H9 (cell line): ENCODE data around the gene CLIC6. TPM values are rescaled to one million over a fixed set of nuclear protein-coding genes. Genes with fewer than 3 reads are reported as not detected.

Source experiments
- DNase-seq: peaks from one replicate; pipeline ENCODE4 v3.0.0-alpha.2; 2017
- H2AFZ ChIP-seq: one replicate; pipeline ENCODE4 v1.6.1; 2013; ENCODE audit warnings: mild to moderate bottlenecking, low read length, control low read depth, moderate library complexity
- H2AK5ac ChIP-seq: 2 replicates; pipeline ENCODE4 v1.6.1; 2013; ENCODE audit warnings: low read length, control low read depth, mixed read lengths; ENCODE audit not compliant: insufficient read length
- H2BK120ac ChIP-seq: one replicate; pipeline ENCODE4 v1.6.1; 2013; ENCODE audit warnings: low read depth, mild to moderate bottlenecking, low read length, control low read depth, inconsistent platforms; ENCODE audit not compliant: poor library complexity, severe bottlenecking
- H2BK12ac ChIP-seq: 2 replicates; pipeline ENCODE4 v1.6.1; 2013; ENCODE audit warnings: low read length, control low read depth, mixed read lengths, low read depth; ENCODE audit not compliant: insufficient read length
- H2BK15ac ChIP-seq: 2 replicates; pipeline ENCODE4 v1.6.1; 2013; ENCODE audit warnings: low read depth, low read length, control low read depth
- H2BK20ac ChIP-seq: one replicate; pipeline ENCODE4 v1.6.1; 2013; ENCODE audit warnings: low read depth, mild to moderate bottlenecking, low read length, control low read depth, inconsistent platforms; ENCODE audit not compliant: poor library complexity, severe bottlenecking
- H2BK5ac ChIP-seq: 2 replicates; pipeline ENCODE4 v1.6.1; 2013; ENCODE audit warnings: low read length, control low read depth, mixed read lengths; ENCODE audit not compliant: insufficient read length
- H3K14ac ChIP-seq: 2 replicates; pipeline ENCODE4 v1.6.1; 2013; ENCODE audit warnings: low read length, control low read depth; ENCODE audit not compliant: insufficient read depth
- H3K18ac ChIP-seq: 2 replicates; pipeline ENCODE4 v1.6.1; 2013; ENCODE audit warnings: low read depth, mild to moderate bottlenecking, mixed read lengths, low read length, control low read depth; ENCODE audit not compliant: insufficient read length
- H3K23ac ChIP-seq: 2 replicates; pipeline ENCODE4 v1.6.1; 2013; ENCODE audit warnings: low read length, control low read depth, mixed read lengths, low read depth; ENCODE audit not compliant: insufficient read length
- H3K23me2 ChIP-seq: 2 replicates; pipeline ENCODE4 v1.6.1; 2013; ENCODE audit warnings: low read depth, mild to moderate bottlenecking, mixed read lengths, low read length, control low read depth; ENCODE audit not compliant: insufficient read length, poor library complexity, severe bottlenecking
- H3K27ac ChIP-seq: 2 replicates; pipeline ENCODE4 v1.5.1; 2013; ENCODE audit warnings: low read length, control low read depth, mixed read lengths, low read depth; ENCODE audit not compliant: insufficient read length
- H3K27me3 ChIP-seq: 2 replicates; pipeline ENCODE4 v1.6.1; 2013; ENCODE audit warnings: low read length, control low read depth, inconsistent platforms; ENCODE audit not compliant: insufficient read depth
- H3K4ac ChIP-seq: 2 replicates; pipeline ENCODE4 v1.6.1; 2013; ENCODE audit warnings: low read depth, mild to moderate bottlenecking, control low read depth, inconsistent platforms, low read length, moderate library complexity
- H3K4me1 ChIP-seq: 2 replicates; pipeline ENCODE4 v1.6.1; 2013; ENCODE audit warnings: low read length, control low read depth, inconsistent platforms; ENCODE audit not compliant: insufficient read depth
- H3K4me2 ChIP-seq: 2 replicates; pipeline ENCODE4 v1.6.1; 2013; ENCODE audit warnings: low read length, control low read depth, mixed read lengths; ENCODE audit not compliant: insufficient read length, insufficient read depth
- H3K56ac ChIP-seq: 2 replicates; pipeline ENCODE4 v1.6.1; 2013; ENCODE audit warnings: low read depth, mild to moderate bottlenecking, mixed read lengths, low read length, control low read depth; ENCODE audit not compliant: insufficient read length
- H3K79me1 ChIP-seq: 2 replicates; pipeline ENCODE4 v1.6.1; 2013; ENCODE audit warnings: low read depth, mild to moderate bottlenecking, moderate library complexity, low read length, control low read depth, inconsistent platforms; ENCODE audit not compliant: insufficient read depth, poor library complexity, severe bottlenecking
- H3K79me2 ChIP-seq: 2 replicates; pipeline ENCODE4 v1.6.1; 2013; ENCODE audit warnings: low read length, control low read depth, inconsistent platforms; ENCODE audit not compliant: insufficient read depth
- H3K9ac ChIP-seq: 2 replicates; pipeline ENCODE4 v1.6.1; 2013; ENCODE audit warnings: low read length, control low read depth, mixed read lengths; ENCODE audit not compliant: insufficient read length; ENCODE audit errors: extremely low read depth
- H3K9me3 ChIP-seq: one replicate; pipeline ENCODE4 v1.6.1; 2013; ENCODE audit warnings: low read depth, low read length, inconsistent platforms; ENCODE audit not compliant: control insufficient read depth
- H3T11ph ChIP-seq: one replicate; pipeline ENCODE4 v1.6.1; 2013; ENCODE audit warnings: mild to moderate bottlenecking, low read length, control low read depth, inconsistent platforms
- H4K20me1 ChIP-seq: one replicate; pipeline ENCODE4 v1.6.1; 2013; ENCODE audit not compliant: control insufficient read depth, insufficient read length, insufficient read depth
- H4K5ac ChIP-seq: 2 replicates; pipeline ENCODE4 v1.6.1; 2013; ENCODE audit warnings: low read depth, mild to moderate bottlenecking, mixed read lengths, low read length, control low read depth; ENCODE audit not compliant: insufficient read length
- H4K8ac ChIP-seq: replicated peaks from 2 replicates; pipeline ENCODE4 v1.6.1; 2013; ENCODE audit warnings: low read length, control low read depth, mixed read lengths, low read depth; ENCODE audit not compliant: insufficient read length
- H4K91ac ChIP-seq: 2 replicates; pipeline ENCODE4 v1.6.1; 2013; ENCODE audit warnings: low read depth, mild to moderate bottlenecking, moderate library complexity, mixed read lengths, low read length, control low read depth; ENCODE audit not compliant: insufficient read length
- H3K27ac Mint-ChIP-seq, 3 experiments: 2 replicates in 2 of 3; 3 replicates in 1 of 3; pipeline ENCODE4 v1.8.0; 2020 to 2021; ENCODE audit warnings: mixed read lengths in 3 of 3, mild to moderate bottlenecking in 1 of 3, moderate library complexity in 1 of 3
- H3K27me3 Mint-ChIP-seq: 2 replicates; pipeline ENCODE4 v1.8.0; 2021; ENCODE audit warnings: low read depth, mild to moderate bottlenecking, moderate library complexity, mixed read lengths
- H3K36me3 Mint-ChIP-seq, 3 experiments: 2 replicates in 2 of 3; 3 replicates in 1 of 3; pipeline ENCODE4 v1.8.0; 2020 to 2021; ENCODE audit warnings: low read depth in 3 of 3, mixed read lengths in 3 of 3; ENCODE audit not compliant: insufficient read depth in 1 of 3
- H3K4me1 Mint-ChIP-seq, 2 experiments: 2 replicates each; pipeline ENCODE4 v1.8.0; 2020; ENCODE audit warnings: mixed read lengths in 2 of 2
- H3K4me3 Mint-ChIP-seq, 2 experiments: 2 replicates in 1 of 2; 3 replicates in 1 of 2; pipeline ENCODE4 v1.8.0; 2020 to 2021; ENCODE audit warnings: mild to moderate bottlenecking in 2 of 2, mixed read lengths in 2 of 2, moderate library complexity in 1 of 2
- H3K9me3 Mint-ChIP-seq, 2 experiments: 2 replicates in 1 of 2; 3 replicates in 1 of 2; pipeline ENCODE4 v1.8.0; 2020; ENCODE audit warnings: mild to moderate bottlenecking in 2 of 2, mixed read lengths in 2 of 2, moderate library complexity in 1 of 2
- WGBS: extraction: QIAGEN DNeasy Blood & Tissue Kit; methylation state at CpG from one replicate; pipeline ENCODE4 v1.1.7; 2013; ENCODE audit warnings: missing lambda C conversion rate, low lambda C conversion rate, mixed read lengths; ENCODE audit not compliant: insufficient read length; ENCODE audit errors: extremely low coverage; 5-methylcytosine and 5-hydroxymethylcytosine counted together
- total RNA-seq: library from RNA; stranded (reverse); gene quantifications from 2 replicates; pipeline ENCODE4 v1.2.1, GENCODE V29; 2021
- TF ChIP-seq, protein P1 (sequence below): fragments of 200-600 bp; sonication (generic); conservative IDR thresholded peaks from 3 replicates; pipeline ENCODE4 v1.8.0; 2021; ENCODE audit warnings: antibody characterized with exemption, mild to moderate bottlenecking

CLIC6 gene
- total RNA-seq, 1 experiment from 2014 or later, result 1.3 TPM

DNA sequence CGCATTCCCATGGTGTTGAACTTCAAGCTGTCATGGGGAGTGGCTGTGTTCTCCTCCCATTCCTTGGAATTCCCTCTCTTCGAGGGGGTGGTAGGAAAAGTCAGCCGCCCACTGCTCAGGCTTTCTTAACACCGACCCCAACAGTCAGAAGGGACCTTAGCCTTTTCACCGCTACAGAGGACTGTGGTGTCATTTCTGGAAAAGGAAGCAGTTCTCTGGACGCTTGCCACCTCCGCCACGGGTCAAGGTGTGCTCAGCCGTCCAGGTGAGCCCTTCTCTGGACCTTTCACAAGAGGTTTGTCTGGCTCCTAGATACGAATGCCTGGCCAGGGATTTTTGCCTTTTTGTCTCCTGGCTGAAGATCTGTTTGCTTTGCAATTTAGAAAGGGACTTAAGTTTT, 31.8 kb downstream of the CLIC6 start:
- H3K9me3 Mint-ChIP-seq, result no peaks in the 10 kb centered on the region
- Histone ChIP-seq H4K8ac (no peak overlapping the region), H3K14ac (no peak overlapping the region), H3K27me3 (no peaks in the 10 kb centered on the region), H3K23me2 (no peaks in the 10 kb centered on the region), H3K27ac (no peak overlapping the region), H3K56ac (no peak overlapping the region), H2AK5ac (no peak overlapping the region), H2BK12ac (no peak overlapping the region), H4K91ac (no peak overlapping the region), H2BK5ac (no peak overlapping the region), H3K18ac (no peak overlapping the region), H2BK15ac (no peak overlapping the region), H3K4me1 (no peaks in the 10 kb centered on the region; the same call in 1 of the 2 replicates), H3K9me3 (no peaks in the 10 kb centered on the region), H2AFZ (no peak overlapping the region), H2BK20ac (no peak overlapping the region), H3K9ac (no peak overlapping the region), H3K23ac (no peak overlapping the region), H3K4me2 (no peak overlapping the region), H3K79me2 (no peaks in the 10 kb centered on the region), H3K4ac (no peak overlapping the region), H4K20me1 (no peaks in the 10 kb centered on the region), H4K5ac (no peak overlapping the region), H2BK120ac (no peak overlapping the region), H3K79me1 (no peaks in the 10 kb centered on the region), H3T11ph (no peak overlapping the region)
- H3K4me3 Mint-ChIP-seq, result no peak overlapping the region
- no peak overlapping the region for H3K27ac Mint-ChIP-seq
- no peak for DNase-seq
- no CpG with 5 or more reads among the region's 10 CpGs for WGBS
- H3K27me3 Mint-ChIP-seq, result no peaks in the 10 kb centered on the region; the same call in 1 of the 2 replicates
- peaks cover 16 to 17% of the 10 kb centered on the region in 2 experiments for H3K4me1 Mint-ChIP-seq
- H3K36me3 Mint-ChIP-seq, result peaks cover 0 to 5% (median 2%) of the 10 kb centered on the region in 3 experiments; a peak in 2 of 7 replicates
- TF ChIP-seq, protein P1, sequence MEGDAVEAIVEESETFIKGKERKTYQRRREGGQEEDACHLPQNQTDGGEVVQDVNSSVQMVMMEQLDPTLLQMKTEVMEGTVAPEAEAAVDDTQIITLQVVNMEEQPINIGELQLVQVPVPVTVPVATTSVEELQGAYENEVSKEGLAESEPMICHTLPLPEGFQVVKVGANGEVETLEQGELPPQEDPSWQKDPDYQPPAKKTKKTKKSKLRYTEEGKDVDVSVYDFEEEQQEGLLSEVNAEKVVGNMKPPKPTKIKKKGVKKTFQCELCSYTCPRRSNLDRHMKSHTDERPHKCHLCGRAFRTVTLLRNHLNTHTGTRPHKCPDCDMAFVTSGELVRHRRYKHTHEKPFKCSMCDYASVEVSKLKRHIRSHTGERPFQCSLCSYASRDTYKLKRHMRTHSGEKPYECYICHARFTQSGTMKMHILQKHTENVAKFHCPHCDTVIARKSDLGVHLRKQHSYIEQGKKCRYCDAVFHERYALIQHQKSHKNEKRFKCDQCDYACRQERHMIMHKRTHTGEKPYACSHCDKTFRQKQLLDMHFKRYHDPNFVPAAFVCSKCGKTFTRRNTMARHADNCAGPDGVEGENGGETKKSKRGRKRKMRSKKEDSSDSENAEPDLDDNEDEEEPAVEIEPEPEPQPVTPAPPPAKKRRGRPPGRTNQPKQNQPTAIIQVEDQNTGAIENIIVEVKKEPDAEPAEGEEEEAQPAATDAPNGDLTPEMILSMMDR, result no peak
